Measurements from ENCODE around the gene NEMP2. TPM values are rescaled to one million over a fixed set of nuclear protein-coding genes. Genes with fewer than 3 reads are reported as not detected.

Gene NEMP2
- total and polyA plus RNA-seq, 10 donors, result 0.89 to 19.2 (median 10.7) TPM

GRCh38 chr2:190582019-190582418 is 47.5 kb upstream of the NEMP2 start:
- 93 to 99% (median 97%) methylated on average over 3 of the region's 3 CpGs for WGBS, 5 donors

GRCh38 chr2:190579915-190580846 is 45.7 kb upstream of the NEMP2 start:
- intact Hi-C loops (cut with DNase I; ENCODE audit: low total_unique reads), result no loop called here
- no peaks in the 10 kb centered on the region for H3K36me3 ChIP-seq
- H3K27me3 ChIP-seq (replicated peaks in 1 of 7), result no peaks in the 10 kb centered on the region
- no peak overlapping the region for H3K4me3 ChIP-seq
- TF ChIP-seq POLR2A (IDR thresholded peaks at IDR 0.05) (no peak), CTCF (IDR thresholded peaks at IDR 0.05 in 8 of 11, conservative IDR thresholded peaks at IDR 0.05 in 3 of 11) (no peak), POLR2AphosphoS5 (IDR thresholded peaks at IDR 0.05) (no peak)
- peaks cover 7 to 41% (median 12%) of the 10 kb centered on the region in 6 donors for H3K4me1 ChIP-seq
- H3K27ac ChIP-seq, result peak overlapping the region in 1 of 8 donors; percentile 4
- no peak for DNase-seq
- 91 to 97% (median 93%) methylated on average over 7 of the region's 7 CpGs for WGBS, 5 donors
- H3K9me3 ChIP-seq, result no peaks in the 10 kb centered on the region

More at GRCh38 chr2:190582019-190582418, 47.5 kb upstream of the NEMP2 start:
- no peak for TF ChIP-seq POLR2A (IDR thresholded peaks at IDR 0.05)
- TF ChIP-seq POLR2AphosphoS5 (IDR thresholded peaks at IDR 0.05), result no peak
- TF ChIP-seq CTCF (IDR thresholded peaks at IDR 0.05 in 8 of 11, conservative IDR thresholded peaks at IDR 0.05 in 3 of 11), result no peak
- no peak overlapping the region for H3K27ac ChIP-seq
- H3K4me1 ChIP-seq, result peaks cover 7 to 24% (median 12%) of the 10 kb centered on the region in 6 donors
- H3K9me3 ChIP-seq, result no peaks in the 10 kb centered on the region
- intact Hi-C loops (cut with DNase I; ENCODE audit: low total_unique reads), result no loop called here
- H3K4me3 ChIP-seq, result no peak overlapping the region
- no peaks in the 10 kb centered on the region for H3K36me3 ChIP-seq
- H3K27me3 ChIP-seq (replicated peaks in 1 of 7), result no peaks in the 10 kb centered on the region
- no peak for DNase-seq

GRCh38 chr2:190579058-190579410 is 44.5 kb upstream of the NEMP2 start:
- no peaks in the 10 kb centered on the region for H3K27me3 ChIP-seq (replicated peaks in 1 of 7)
- no peak for DNase-seq
- peak overlapping the region in 7 of 8 donors; percentile 9 to 48 (median 33) for H3K27ac ChIP-seq
- H3K36me3 ChIP-seq, result no peaks in the 10 kb centered on the region
- H3K4me3 ChIP-seq, result no peak overlapping the region
- TF ChIP-seq POLR2A (IDR thresholded peaks at IDR 0.05), result no peak
- no peak for TF ChIP-seq CTCF (IDR thresholded peaks at IDR 0.05 in 8 of 11, conservative IDR thresholded peaks at IDR 0.05 in 3 of 11)
- no peak for TF ChIP-seq POLR2AphosphoS5 (IDR thresholded peaks at IDR 0.05)
- intact Hi-C loops (cut with DNase I; ENCODE audit: low total_unique reads), result no loop called here
- WGBS, 5 donors, result 68 to 78% (median 70%) methylated on average over 2 of the region's 2 CpGs
- no peaks in the 10 kb centered on the region for H3K9me3 ChIP-seq
- H3K4me1 ChIP-seq, result peaks cover 7 to 41% (median 12%) of the 10 kb centered on the region in 6 donors

All from spleen (tissue), 11 donors.